Fibroblast of the aortic adventitia (primary cell): Measurements from ENCODE around the gene ZFYVE28. TPM values are rescaled to one million over a fixed set of nuclear protein-coding genes. Genes with fewer than 3 reads are reported as not detected.
A peak's percentile ranks its signal among the peaks of the same experiment; 100 is the strongest.

Experiments used
- DNase-seq: peaks from one replicate; pipeline ENCODE4 v3.0.0-alpha.2; 2010; ENCODE audit warnings: low read depth
- H3K4me3 ChIP-seq: 2 replicates; pipeline ENCODE4 v1.5.1; 2011; ENCODE audit warnings: low read depth, mild to moderate bottlenecking, control low read depth, low read length, moderate library complexity
- CTCF ChIP-seq: IDR thresholded peaks from 2 replicates; pipeline ENCODE4 v1.5.1; 2011; ENCODE audit warnings: mild to moderate bottlenecking, low read length, control low read depth, inconsistent platforms; ENCODE audit not compliant: insufficient read depth
- total RNA-seq: library from RNA; depleted of rRNA; stranded (reverse); fragments of >200 nt; gene quantifications from 2 replicates; pipeline ENCODE4 v1.2.3, GENCODE V29; 2012; ENCODE audit warnings: low replicate concordance

The ZFYVE28 gene
- total RNA-seq, 1 donor: 14.0 TPM

DNA sequence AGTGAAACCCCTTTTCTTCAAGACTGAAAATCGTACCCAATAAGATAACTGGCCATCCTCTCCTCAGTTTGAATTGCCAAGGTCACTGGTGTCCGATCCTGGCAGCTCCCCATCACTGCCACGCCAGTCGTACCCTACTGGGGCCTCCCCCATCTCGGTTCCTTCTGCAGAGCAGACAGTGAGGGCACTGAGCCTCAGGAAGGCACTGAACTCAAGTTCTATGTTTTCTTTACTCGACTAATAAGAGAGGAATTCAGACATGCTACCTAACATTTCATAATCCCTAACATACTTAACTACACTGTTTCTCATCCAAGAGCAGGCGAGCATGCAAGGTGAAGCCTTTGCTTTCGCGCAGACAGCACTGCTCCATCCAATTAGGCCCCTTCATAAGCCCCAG is 23.4 kb downstream of the ZFYVE28 start:
- no peak for TF ChIP-seq CTCF
- peak; percentile 46 for DNase-seq

GRCh38 chr4:2394528-2394927 is 23.9 kb downstream of the ZFYVE28 start:
- TF ChIP-seq CTCF: no peak
- no peak for DNase-seq
- H3K4me3 ChIP-seq: no peak overlapping the region

More for the DNA sequence above, 23.4 kb downstream of the ZFYVE28 start:
- H3K4me3 ChIP-seq: no peak overlapping the region

GRCh38 chr4:2393353-2394270 is 24.8 kb downstream of the ZFYVE28 start:
- TF ChIP-seq CTCF: no peak
- DNase-seq: no peak
- H3K4me3 ChIP-seq: no peak overlapping the region

DNA sequence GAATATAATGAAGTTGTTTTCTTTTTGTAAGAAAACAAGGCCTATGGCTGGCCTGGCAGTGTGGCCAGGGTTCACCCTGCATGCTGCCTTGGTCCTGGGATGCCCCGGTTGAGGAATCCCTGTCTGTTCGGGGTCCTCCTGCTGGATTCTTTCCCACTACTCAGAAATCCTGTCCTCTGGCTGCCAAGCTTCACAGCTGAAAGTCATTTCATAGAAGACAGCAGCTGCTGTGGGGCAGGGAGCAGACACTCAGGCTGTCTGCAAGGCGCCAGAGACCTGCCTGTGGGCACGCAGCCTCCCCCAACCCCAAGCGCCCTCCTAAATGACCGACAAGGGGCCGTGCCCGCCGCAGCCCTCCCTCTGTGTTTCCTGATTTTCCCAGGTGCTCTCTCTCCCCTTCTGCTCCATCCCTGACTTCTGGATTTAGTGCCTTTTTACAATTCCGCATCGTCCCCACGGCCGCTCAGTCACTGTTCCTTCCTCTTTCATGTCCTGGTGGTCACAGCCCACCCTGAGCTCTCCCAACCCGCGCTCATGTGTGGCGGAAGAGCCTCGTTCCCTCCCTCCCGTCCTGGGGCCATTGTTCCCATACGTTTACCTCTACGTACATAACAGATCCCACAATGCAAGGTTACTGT is 27.5 kb downstream of the ZFYVE28 start:
- no peak for DNase-seq
- TF ChIP-seq CTCF: no peak
- no peak overlapping the region for H3K4me3 ChIP-seq

GRCh38 chr4:2390146-2390545 is 28.3 kb downstream of the ZFYVE28 start:
- H3K4me3 ChIP-seq: no peak overlapping the region
- TF ChIP-seq CTCF: no peak
- no peak for DNase-seq

GRCh38 chr4:2389691-2390090 is 28.8 kb downstream of the ZFYVE28 start:
- no peak for DNase-seq
- TF ChIP-seq CTCF: no peak

More at GRCh38 chr4:2389691-2390090, 28.8 kb downstream of the ZFYVE28 start:
- no peak overlapping the region for H3K4me3 ChIP-seq
